ENCODE data around the gene MAP3K7.

GRCh38 chr6:90578894-90579549 lies 7.8 kb downstream of the MAP3K7 start:
- no peak for TF ChIP-seq POLR2A (IDR thresholded peaks at IDR 0.05; ENCODE audit: low read length)
- no peak for TF ChIP-seq GATA1 (IDR thresholded peaks at IDR 0.05; ENCODE audit: low read depth, low read length)
